Gastrocnemius medialis (tissue), 4 donors: ENCODE results near the gene TENM3.

Experiments
- CTCF ChIP-seq, 5 experiments: fragments of 450-650 bp in 3 of 5; fragments of 200-600 bp in 2 of 5; sonication (generic) in 2 of 5; IDR thresholded peaks in 4 of 5; conservative IDR thresholded peaks in 1 of 5; 1 replicate in 4 of 5; 2 replicates in 1 of 5; pipeline ENCODE4 v1.5.1; 2016 to 2019; ENCODE audit warnings: antibody characterized with exemption in 5 of 5, mild to moderate bottlenecking in 3 of 5, moderate library complexity in 3 of 5
- POLR2A ChIP-seq, 2 donors: fragments of 450-650 bp; IDR thresholded peaks; one replicate each; pipeline ENCODE4 v1.6.1; 2017; ENCODE audit warnings: antibody characterized with exemption in 2 of 2, mild to moderate bottlenecking in 2 of 2, moderate library complexity in 2 of 2

DNA sequence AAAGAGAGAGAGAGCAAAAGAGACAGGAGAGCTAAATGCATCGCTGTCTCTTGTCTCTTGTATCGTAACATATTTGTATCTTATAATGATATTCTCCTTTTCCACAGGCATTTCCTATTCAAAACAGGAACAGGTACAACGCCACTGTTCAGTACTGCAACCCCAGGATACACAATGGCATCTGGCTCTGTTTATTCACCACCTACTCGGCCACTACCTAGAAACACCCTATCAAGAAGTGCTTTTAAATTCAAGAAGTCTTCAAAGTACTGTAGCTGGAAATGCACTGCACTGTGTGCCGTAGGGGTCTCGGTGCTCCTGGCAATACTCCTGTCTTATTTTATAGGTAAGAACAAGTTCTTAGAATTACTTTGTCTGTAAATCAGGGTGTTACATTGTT lies 385.3 kb downstream of the TENM3 start:
- TF ChIP-seq POLR2A (IDR thresholded peaks at IDR 0.05) = no peak
- no peak for TF ChIP-seq CTCF (IDR thresholded peaks at IDR 0.05 in 4 of 5, conservative IDR thresholded peaks at IDR 0.05 in 1 of 5)
